WTC11 (cell line): ENCODE results near the gene MINDY4B. TPM values are rescaled to one million over a fixed set of nuclear protein-coding genes. Genes with fewer than 3 reads are reported as not detected.

Source experiments
- ATAC-seq: fragments of 200-7000 bp; cut with Tn5 transposase; 2 replicates; pipeline ENCODE4 v1.10.0; 2021; ENCODE audit warnings: mild to moderate bottlenecking, moderate library complexity
- CTCF ChIA-PET: fragments of 300-600 bp; sonication (Branson Sonifier 250); formaldehyde crosslinking; loops from one replicate; lab custom pipeline; 2021; ENCODE audit warnings: antibody characterized with exemption; lab: Charles Lee
- POLR2A ChIA-PET: fragments of 350-600 bp; sonication (Branson Sonifier 250); formaldehyde crosslinking; loops from one replicate; lab custom pipeline; 2021; ENCODE audit warnings: antibody characterized with exemption; lab: Charles Lee
- DNase-seq: peaks from one replicate; pipeline ENCODE4 v3.0.0; 2021; ENCODE audit warnings: low spot score
- H3K27ac Mint-ChIP-seq: 2 replicates; pipeline ENCODE4 v1.8.0; 2021; ENCODE audit warnings: mixed read lengths
- H3K27me3 Mint-ChIP-seq: 2 replicates; pipeline ENCODE4 v1.8.0; 2021; ENCODE audit warnings: low read depth, mild to moderate bottlenecking, moderate library complexity, mixed read lengths
- H3K36me3 Mint-ChIP-seq: 2 replicates; pipeline ENCODE4 v1.8.0; 2021; ENCODE audit warnings: mixed read lengths
- H3K4me1 Mint-ChIP-seq: 2 replicates; pipeline ENCODE4 v1.8.0; 2022; ENCODE audit warnings: mixed read lengths
- H3K4me3 Mint-ChIP-seq: 2 replicates; pipeline ENCODE4 v1.8.0; 2021; ENCODE audit warnings: mild to moderate bottlenecking, moderate library complexity, mixed read lengths
- H3K9me3 Mint-ChIP-seq: 2 replicates; pipeline ENCODE4 v1.8.0; 2021; ENCODE audit warnings: mixed read lengths
- AR ChIP-seq: fragments of 250-450 bp; sonication (Bioruptor Pico); IDR thresholded peaks from 2 replicates; pipeline ENCODE4 v1.9.0; 2021; ENCODE audit warnings: mild to moderate bottlenecking
- CBFB ChIP-seq: sonication (generic); formaldehyde crosslinking; IDR thresholded peaks from 2 replicates; pipeline ENCODE4 v1.8.1; 2022; ENCODE audit warnings: mild to moderate bottlenecking, low read depth, missing genetic modification reagents
- E2F4 ChIP-seq: sonication (generic); formaldehyde crosslinking; IDR thresholded peaks from 2 replicates; pipeline ENCODE4 v1.8.1; 2022; ENCODE audit warnings: low read depth, mild to moderate bottlenecking, moderate library complexity, missing genetic modification reagents, borderline replicate concordance
- EMX1 ChIP-seq: fragments of 250-450 bp; sonication (Bioruptor Pico); IDR thresholded peaks from 2 replicates; pipeline ENCODE4 v1.8.0; 2021; ENCODE audit warnings: mild to moderate bottlenecking
- ESRRA ChIP-seq: sonication (generic); formaldehyde crosslinking; IDR thresholded peaks from 2 replicates; pipeline ENCODE4 v1.8.1; 2022; ENCODE audit warnings: mild to moderate bottlenecking, missing genetic modification reagents, borderline replicate concordance
- FOXJ3 ChIP-seq: sonication (generic); formaldehyde crosslinking; IDR thresholded peaks from 2 replicates; pipeline ENCODE4 v1.9.0; 2021; ENCODE audit warnings: missing genetic modification reagents, mild to moderate bottlenecking, borderline replicate concordance
- FOXP1 ChIP-seq: sonication (generic); formaldehyde crosslinking; IDR thresholded peaks from 2 replicates; pipeline ENCODE4 v1.8.0; 2022; ENCODE audit warnings: missing genetic modification reagents, mild to moderate bottlenecking, moderate library complexity, borderline replicate concordance
- GABPB1 ChIP-seq: sonication (generic); formaldehyde crosslinking; IDR thresholded peaks from 2 replicates; pipeline ENCODE4 v1.8.1; 2023; ENCODE audit warnings: mild to moderate bottlenecking, missing genetic modification reagents
- RORB ChIP-seq: fragments of 250-450 bp; sonication (Bioruptor Pico); IDR thresholded peaks from 2 replicates; pipeline ENCODE4 v1.9.0; 2021; ENCODE audit warnings: mild to moderate bottlenecking
- STAT6 ChIP-seq: sonication (generic); formaldehyde crosslinking; conservative IDR thresholded peaks from 2 replicates; pipeline ENCODE4 v1.8.1; 2023; ENCODE audit warnings: mild to moderate bottlenecking, low read depth, missing genetic modification reagents, moderate library complexity
- TEAD4 ChIP-seq: sonication (generic); formaldehyde crosslinking; IDR thresholded peaks from 2 replicates; pipeline ENCODE4 v1.8.0; 2022; ENCODE audit warnings: mild to moderate bottlenecking, missing genetic modification reagents
- ZNF281 ChIP-seq: sonication (generic); formaldehyde crosslinking; IDR thresholded peaks from 2 replicates; pipeline ENCODE4 v1.8.0; 2023; ENCODE audit warnings: mild to moderate bottlenecking, missing genetic modification reagents
- ZNF396 ChIP-seq: fragments of 250-450 bp; sonication (Bioruptor Pico); IDR thresholded peaks from 2 replicates; pipeline ENCODE4 v1.8.0; 2021; ENCODE audit warnings: mild to moderate bottlenecking, moderate library complexity, borderline replicate concordance
- ZNF416 ChIP-seq: fragments of 250-450 bp; sonication (Bioruptor Pico); IDR thresholded peaks from 2 replicates; pipeline ENCODE4 v1.9.0; 2021; ENCODE audit warnings: mild to moderate bottlenecking, inconsistent platforms
- total RNA-seq: library from RNA; stranded (reverse); gene quantifications from 3 replicates; pipeline ENCODE4 v1.2.3, GENCODE V29; 2021
- TF ChIP-seq, protein P1 (sequence below): sonication (generic); formaldehyde crosslinking; IDR thresholded peaks from 2 replicates; pipeline ENCODE4 v1.8.0; 2022; ENCODE audit warnings: missing genetic modification reagents
- TF ChIP-seq, protein P2 (sequence below): sonication (generic); formaldehyde crosslinking; IDR thresholded peaks from 2 replicates; pipeline ENCODE4 v1.8.1; 2023; ENCODE audit warnings: mild to moderate bottlenecking, missing genetic modification reagents, borderline replicate concordance
- TF ChIP-seq, protein P3 (sequence below): sonication (generic); formaldehyde crosslinking; IDR thresholded peaks from 2 replicates; pipeline ENCODE4 v1.8.1; 2023; ENCODE audit warnings: mild to moderate bottlenecking, missing genetic modification reagents, moderate library complexity

The MINDY4B gene
- total RNA-seq, 1 experiment from 2014 or later, result not detected

DNA sequence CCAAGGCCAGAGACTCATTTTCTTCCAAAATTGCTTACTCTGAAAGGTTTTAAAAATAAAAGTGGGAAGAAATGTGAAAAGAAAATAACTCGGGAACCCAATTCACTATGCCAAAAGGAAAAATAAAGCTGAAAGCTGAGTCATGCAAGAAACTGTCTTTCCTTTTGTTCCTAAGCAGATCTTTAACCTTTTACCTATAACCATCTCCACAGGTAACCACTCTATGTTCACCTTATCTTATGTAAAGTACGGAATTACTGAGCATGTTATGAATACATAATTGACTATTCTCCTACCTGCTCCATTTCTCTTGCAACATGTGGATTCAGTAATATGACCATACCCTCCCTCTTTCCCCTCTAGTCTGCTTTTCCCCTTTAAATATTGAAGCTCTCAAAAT lies 62.0 kb downstream of the MINDY4B start:
- no peaks in the 10 kb centered on the region for H3K36me3 Mint-ChIP-seq
- peaks cover 30% of the 10 kb centered on the region for H3K4me1 Mint-ChIP-seq
- peaks cover 53% of the 10 kb centered on the region for H3K27me3 Mint-ChIP-seq
- no peak for ATAC-seq
- H3K4me3 Mint-ChIP-seq, result no peak overlapping the region
- no peak overlapping the region for H3K27ac Mint-ChIP-seq
- no peak for DNase-seq
- ChIA-PET POLR2A (interaction anchor here (0.6 kb wide), 1 partner anchor 128 kb away, joined by 3 read pairs; no protein-coding TSS in a partner anchor), CTCF (interaction anchor here (0.6 to 1.4 kb wide), 3 partner anchors 7 to 55 kb away, joined by 3 read pairs; no protein-coding TSS in a partner anchor)
- peaks cover 5% of the 10 kb centered on the region for H3K9me3 Mint-ChIP-seq
- TF ChIP-seq E2F4 (no peak), FOXP1 (no peak), CBFB (CRISPR knock-in tag) (no peak), ESRRA (CRISPR knock-in tag) (no peak), STAT6 (no peak), EMX1 (CRISPR knock-in tag) (no peak), ZNF396 (no peak), RORB (CRISPR knock-in tag) (no peak), ZNF416 (CRISPR knock-in tag) (no peak), AR (CRISPR knock-in tag) (no peak), FOXJ3 (CRISPR knock-in tag) (no peak), GABPB1 (CRISPR knock-in tag) (no peak), ZNF281 (CRISPR knock-in tag) (no peak), TEAD4 (CRISPR knock-in tag) (no peak)
- TF ChIP-seq, protein P1, sequence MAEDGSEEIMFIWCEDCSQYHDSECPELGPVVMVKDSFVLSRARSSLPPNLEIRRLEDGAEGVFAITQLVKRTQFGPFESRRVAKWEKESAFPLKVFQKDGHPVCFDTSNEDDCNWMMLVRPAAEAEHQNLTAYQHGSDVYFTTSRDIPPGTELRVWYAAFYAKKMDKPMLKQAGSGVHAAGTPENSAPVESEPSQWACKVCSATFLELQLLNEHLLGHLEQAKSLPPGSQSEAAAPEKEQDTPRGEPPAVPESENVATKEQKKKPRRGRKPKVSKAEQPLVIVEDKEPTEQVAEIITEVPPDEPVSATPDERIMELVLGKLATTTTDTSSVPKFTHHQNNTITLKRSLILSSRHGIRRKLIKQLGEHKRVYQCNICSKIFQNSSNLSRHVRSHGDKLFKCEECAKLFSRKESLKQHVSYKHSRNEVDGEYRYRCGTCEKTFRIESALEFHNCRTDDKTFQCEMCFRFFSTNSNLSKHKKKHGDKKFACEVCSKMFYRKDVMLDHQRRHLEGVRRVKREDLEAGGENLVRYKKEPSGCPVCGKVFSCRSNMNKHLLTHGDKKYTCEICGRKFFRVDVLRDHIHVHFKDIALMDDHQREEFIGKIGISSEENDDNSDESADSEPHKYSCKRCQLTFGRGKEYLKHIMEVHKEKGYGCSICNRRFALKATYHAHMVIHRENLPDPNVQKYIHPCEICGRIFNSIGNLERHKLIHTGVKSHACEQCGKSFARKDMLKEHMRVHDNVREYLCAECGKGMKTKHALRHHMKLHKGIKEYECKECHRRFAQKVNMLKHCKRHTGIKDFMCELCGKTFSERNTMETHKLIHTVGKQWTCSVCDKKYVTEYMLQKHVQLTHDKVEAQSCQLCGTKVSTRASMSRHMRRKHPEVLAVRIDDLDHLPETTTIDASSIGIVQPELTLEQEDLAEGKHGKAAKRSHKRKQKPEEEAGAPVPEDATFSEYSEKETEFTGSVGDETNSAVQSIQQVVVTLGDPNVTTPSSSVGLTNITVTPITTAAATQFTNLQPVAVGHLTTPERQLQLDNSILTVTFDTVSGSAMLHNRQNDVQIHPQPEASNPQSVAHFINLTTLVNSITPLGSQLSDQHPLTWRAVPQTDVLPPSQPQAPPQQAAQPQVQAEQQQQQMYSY (CRISPR knock-in tag), result no peak
- TF ChIP-seq, protein P2, sequence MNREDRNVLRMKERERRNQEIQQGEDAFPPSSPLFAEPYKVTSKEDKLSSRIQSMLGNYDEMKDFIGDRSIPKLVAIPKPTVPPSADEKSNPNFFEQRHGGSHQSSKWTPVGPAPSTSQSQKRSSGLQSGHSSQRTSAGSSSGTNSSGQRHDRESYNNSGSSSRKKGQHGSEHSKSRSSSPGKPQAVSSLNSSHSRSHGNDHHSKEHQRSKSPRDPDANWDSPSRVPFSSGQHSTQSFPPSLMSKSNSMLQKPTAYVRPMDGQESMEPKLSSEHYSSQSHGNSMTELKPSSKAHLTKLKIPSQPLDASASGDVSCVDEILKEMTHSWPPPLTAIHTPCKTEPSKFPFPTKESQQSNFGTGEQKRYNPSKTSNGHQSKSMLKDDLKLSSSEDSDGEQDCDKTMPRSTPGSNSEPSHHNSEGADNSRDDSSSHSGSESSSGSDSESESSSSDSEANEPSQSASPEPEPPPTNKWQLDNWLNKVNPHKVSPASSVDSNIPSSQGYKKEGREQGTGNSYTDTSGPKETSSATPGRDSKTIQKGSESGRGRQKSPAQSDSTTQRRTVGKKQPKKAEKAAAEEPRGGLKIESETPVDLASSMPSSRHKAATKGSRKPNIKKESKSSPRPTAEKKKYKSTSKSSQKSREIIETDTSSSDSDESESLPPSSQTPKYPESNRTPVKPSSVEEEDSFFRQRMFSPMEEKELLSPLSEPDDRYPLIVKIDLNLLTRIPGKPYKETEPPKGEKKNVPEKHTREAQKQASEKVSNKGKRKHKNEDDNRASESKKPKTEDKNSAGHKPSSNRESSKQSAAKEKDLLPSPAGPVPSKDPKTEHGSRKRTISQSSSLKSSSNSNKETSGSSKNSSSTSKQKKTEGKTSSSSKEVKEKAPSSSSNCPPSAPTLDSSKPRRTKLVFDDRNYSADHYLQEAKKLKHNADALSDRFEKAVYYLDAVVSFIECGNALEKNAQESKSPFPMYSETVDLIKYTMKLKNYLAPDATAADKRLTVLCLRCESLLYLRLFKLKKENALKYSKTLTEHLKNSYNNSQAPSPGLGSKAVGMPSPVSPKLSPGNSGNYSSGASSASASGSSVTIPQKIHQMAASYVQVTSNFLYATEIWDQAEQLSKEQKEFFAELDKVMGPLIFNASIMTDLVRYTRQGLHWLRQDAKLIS, result no peak
- TF ChIP-seq, protein P3, sequence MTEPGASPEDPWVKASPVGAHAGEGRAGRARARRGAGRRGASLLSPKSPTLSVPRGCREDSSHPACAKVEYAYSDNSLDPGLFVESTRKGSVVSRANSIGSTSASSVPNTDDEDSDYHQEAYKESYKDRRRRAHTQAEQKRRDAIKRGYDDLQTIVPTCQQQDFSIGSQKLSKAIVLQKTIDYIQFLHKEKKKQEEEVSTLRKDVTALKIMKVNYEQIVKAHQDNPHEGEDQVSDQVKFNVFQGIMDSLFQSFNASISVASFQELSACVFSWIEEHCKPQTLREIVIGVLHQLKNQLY (CRISPR knock-in tag), result no peak
